Astrocyte (in vitro differentiated cells and primary cell): ENCODE measurements around the gene CLDN17. TPM values are rescaled to one million over a fixed set of nuclear protein-coding genes. Genes with fewer than 3 reads are reported as not detected.

Experiments
- DNase-seq: peaks from one replicate; pipeline ENCODE4 v3.0.0-alpha.2; 2010; ENCODE audit warnings: low read depth
- FAIRE-seq: peaks from 2 replicates; lab custom pipeline; 2011; peaks lifted over from hg19 to GRCh38; lab: Jason Lieb, UNC
- H2AFZ ChIP-seq: 2 replicates; pipeline ENCODE4 v1.6.0; 2012; ENCODE audit warnings: low read depth, low read length, inconsistent platforms
- H3K27ac ChIP-seq: 2 replicates; pipeline ENCODE4 v1.5.1; 2011; ENCODE audit warnings: low read depth, low read length, inconsistent platforms
- H3K27me3 ChIP-seq: 2 replicates; pipeline ENCODE4 v1.6.0; 2011; ENCODE audit warnings: low read length, inconsistent platforms; ENCODE audit not compliant: insufficient read depth
- H3K36me3 ChIP-seq: 2 replicates; pipeline ENCODE4 v1.5.1; 2011; ENCODE audit warnings: low read length, inconsistent platforms; ENCODE audit not compliant: insufficient read depth
- H3K4me1 ChIP-seq: 2 replicates; pipeline ENCODE4 v1.5.1; 2011; ENCODE audit warnings: low read length, inconsistent platforms; ENCODE audit not compliant: insufficient read depth
- H3K4me2 ChIP-seq: 2 replicates; pipeline ENCODE4 v1.6.0; 2012; ENCODE audit warnings: low read length, inconsistent platforms
- H3K4me3 ChIP-seq: 2 replicates; pipeline ENCODE4 v1.5.1; 2011; ENCODE audit warnings: low read depth, mild to moderate bottlenecking, low read length, inconsistent platforms; ENCODE audit not compliant: insufficient read depth
- H3K79me2 ChIP-seq: 2 replicates; pipeline ENCODE4 v1.6.0; 2012; ENCODE audit warnings: mild to moderate bottlenecking, low read length, inconsistent platforms; ENCODE audit not compliant: insufficient read depth
- H3K9ac ChIP-seq: 2 replicates; pipeline ENCODE4 v1.6.0; 2012; ENCODE audit warnings: mild to moderate bottlenecking, low read length, inconsistent platforms
- H3K9me3 ChIP-seq: 2 replicates; pipeline ENCODE4 v1.5.1; 2012; ENCODE audit warnings: low read depth, mild to moderate bottlenecking, low read length, inconsistent platforms; ENCODE audit not compliant: insufficient read depth
- H4K20me1 ChIP-seq: 2 replicates; pipeline ENCODE4 v1.6.0; 2012; ENCODE audit warnings: low read length, inconsistent platforms; ENCODE audit not compliant: insufficient read depth
- H3K27ac Mint-ChIP-seq: one replicate; pipeline ENCODE4 v1.8.0; 2021; ENCODE audit warnings: mild to moderate bottlenecking, mixed read lengths; ENCODE audit not compliant: unreplicated experiment
- H3K27me3 Mint-ChIP-seq: one replicate; pipeline ENCODE4 v1.8.0; 2021; ENCODE audit warnings: low read depth, mixed read lengths; ENCODE audit not compliant: unreplicated experiment
- H3K36me3 Mint-ChIP-seq: one replicate; pipeline ENCODE4 v1.8.0; 2021; ENCODE audit warnings: low read depth, mixed read lengths; ENCODE audit not compliant: unreplicated experiment
- H3K4me1 Mint-ChIP-seq: one replicate; pipeline ENCODE4 v1.8.0; 2021; ENCODE audit warnings: low read depth, mixed read lengths; ENCODE audit not compliant: unreplicated experiment
- H3K4me3 Mint-ChIP-seq: one replicate; pipeline ENCODE4 v1.8.0; 2021; ENCODE audit warnings: mild to moderate bottlenecking, moderate library complexity, mixed read lengths; ENCODE audit not compliant: unreplicated experiment
- H3K9me3 Mint-ChIP-seq: one replicate; pipeline ENCODE4 v1.8.0; 2021; ENCODE audit warnings: mild to moderate bottlenecking, mixed read lengths; ENCODE audit not compliant: unreplicated experiment
- EZH2 ChIP-seq: IDR thresholded peaks from 2 replicates; pipeline ENCODE4 v1.6.1; 2012; ENCODE audit warnings: mild to moderate bottlenecking, low read length, inconsistent platforms; ENCODE audit not compliant: insufficient read depth
- total RNA-seq: library from RNA; stranded (reverse); gene quantifications from 2 replicates; pipeline ENCODE4 v1.2.1, GENCODE V29; 2021
- TF ChIP-seq, protein P1 (sequence below): IDR thresholded peaks from 2 replicates; pipeline ENCODE4 v1.5.1; 2011; ENCODE audit warnings: low read depth, mild to moderate bottlenecking, inconsistent platforms, low read length, moderate library complexity; ENCODE audit not compliant: insufficient read depth

CLDN17 gene
- total RNA-seq, 1 donor from 2014 or later, result not detected

DNA sequence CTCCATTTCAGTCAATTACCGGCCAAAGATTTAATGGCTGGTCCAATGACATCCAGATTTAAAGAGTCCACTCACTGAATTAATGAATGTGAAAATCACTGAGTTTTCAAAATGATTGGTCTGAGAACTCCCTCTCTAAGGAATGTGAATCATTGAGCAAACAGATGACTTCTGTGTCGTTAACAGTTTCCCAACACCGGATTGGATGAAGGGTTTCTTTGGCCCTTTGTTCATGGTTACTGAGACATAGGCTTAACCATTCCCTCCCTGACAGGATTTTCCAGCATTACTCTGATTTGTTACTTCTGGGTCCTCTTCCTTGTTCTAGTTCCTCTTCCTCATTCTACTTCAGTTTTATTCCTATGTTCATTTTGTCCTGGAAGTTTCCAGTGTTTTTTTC, 1.5 kb upstream of the CLDN17 start:
- Histone ChIP-seq H3K9me3 (no peaks in the 10 kb centered on the region), H3K4me2 (no peak overlapping the region), H2AFZ (no peak overlapping the region), H3K9ac (no peak overlapping the region), H3K27ac (no peak overlapping the region), H3K4me3 (no peak overlapping the region), H3K27me3 (no peaks in the 10 kb centered on the region), H3K36me3 (no peaks in the 10 kb centered on the region), H3K79me2 (no peaks in the 10 kb centered on the region), H4K20me1 (no peaks in the 10 kb centered on the region), H3K4me1 (no peaks in the 10 kb centered on the region)
- no peaks in the 10 kb centered on the region for H3K4me1 Mint-ChIP-seq
- no peak overlapping the region for H3K4me3 Mint-ChIP-seq
- no peaks in the 10 kb centered on the region for H3K27me3 Mint-ChIP-seq
- no peaks in the 10 kb centered on the region for H3K36me3 Mint-ChIP-seq
- no peaks in the 10 kb centered on the region for H3K9me3 Mint-ChIP-seq
- FAIRE-seq (no peak), DNase-seq (no peak)
- TF ChIP-seq, protein P1, sequence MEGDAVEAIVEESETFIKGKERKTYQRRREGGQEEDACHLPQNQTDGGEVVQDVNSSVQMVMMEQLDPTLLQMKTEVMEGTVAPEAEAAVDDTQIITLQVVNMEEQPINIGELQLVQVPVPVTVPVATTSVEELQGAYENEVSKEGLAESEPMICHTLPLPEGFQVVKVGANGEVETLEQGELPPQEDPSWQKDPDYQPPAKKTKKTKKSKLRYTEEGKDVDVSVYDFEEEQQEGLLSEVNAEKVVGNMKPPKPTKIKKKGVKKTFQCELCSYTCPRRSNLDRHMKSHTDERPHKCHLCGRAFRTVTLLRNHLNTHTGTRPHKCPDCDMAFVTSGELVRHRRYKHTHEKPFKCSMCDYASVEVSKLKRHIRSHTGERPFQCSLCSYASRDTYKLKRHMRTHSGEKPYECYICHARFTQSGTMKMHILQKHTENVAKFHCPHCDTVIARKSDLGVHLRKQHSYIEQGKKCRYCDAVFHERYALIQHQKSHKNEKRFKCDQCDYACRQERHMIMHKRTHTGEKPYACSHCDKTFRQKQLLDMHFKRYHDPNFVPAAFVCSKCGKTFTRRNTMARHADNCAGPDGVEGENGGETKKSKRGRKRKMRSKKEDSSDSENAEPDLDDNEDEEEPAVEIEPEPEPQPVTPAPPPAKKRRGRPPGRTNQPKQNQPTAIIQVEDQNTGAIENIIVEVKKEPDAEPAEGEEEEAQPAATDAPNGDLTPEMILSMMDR, result no peak
- no peak for TF ChIP-seq EZH2
- no peak overlapping the region for H3K27ac Mint-ChIP-seq

DNA sequence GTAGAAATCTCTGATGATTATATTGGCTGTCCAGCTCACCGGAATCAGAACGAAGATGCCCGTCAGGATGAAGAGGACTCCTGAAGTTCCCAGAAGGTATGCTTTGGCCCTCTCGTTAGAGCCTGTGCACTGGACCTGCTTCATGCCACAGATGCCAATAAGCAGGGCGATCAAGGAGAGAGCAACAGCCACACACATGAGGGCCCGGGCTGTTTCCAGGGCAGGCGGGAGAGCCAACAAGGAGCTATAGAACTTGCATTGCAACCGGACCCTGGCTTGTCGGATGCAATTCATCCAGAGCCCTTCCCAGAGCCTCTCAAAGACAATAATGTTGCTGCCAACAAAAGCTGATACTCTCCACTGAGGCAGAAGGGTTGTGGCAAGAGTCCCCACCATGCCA, 434 bp downstream of the CLDN17 start:
- no peaks in the 10 kb centered on the region for H3K9me3 ChIP-seq
- no peaks in the 10 kb centered on the region for H4K20me1 ChIP-seq
- no peaks in the 10 kb centered on the region for H3K9me3 Mint-ChIP-seq
- DNase-seq (no peak), FAIRE-seq (no peak)
- H3K36me3 ChIP-seq, result no peaks in the 10 kb centered on the region
- no peak overlapping the region for H3K4me3 Mint-ChIP-seq
- H3K4me1 ChIP-seq, result no peaks in the 10 kb centered on the region
- no peak for TF ChIP-seq EZH2
- TF ChIP-seq, protein P1, result no peak
- no peaks in the 10 kb centered on the region for H3K79me2 ChIP-seq
- no peaks in the 10 kb centered on the region for H3K4me1 Mint-ChIP-seq
- H3K27me3 ChIP-seq, result no peaks in the 10 kb centered on the region
- H3K36me3 Mint-ChIP-seq, result no peaks in the 10 kb centered on the region
- H3K4me2 ChIP-seq, result no peak overlapping the region
- H3K4me3 ChIP-seq, result no peak overlapping the region
- no peak overlapping the region for H3K27ac ChIP-seq
- no peak overlapping the region for H2AFZ ChIP-seq
- no peaks in the 10 kb centered on the region for H3K27me3 Mint-ChIP-seq
- no peak overlapping the region for H3K9ac ChIP-seq
- no peak overlapping the region for H3K27ac Mint-ChIP-seq

DNA sequence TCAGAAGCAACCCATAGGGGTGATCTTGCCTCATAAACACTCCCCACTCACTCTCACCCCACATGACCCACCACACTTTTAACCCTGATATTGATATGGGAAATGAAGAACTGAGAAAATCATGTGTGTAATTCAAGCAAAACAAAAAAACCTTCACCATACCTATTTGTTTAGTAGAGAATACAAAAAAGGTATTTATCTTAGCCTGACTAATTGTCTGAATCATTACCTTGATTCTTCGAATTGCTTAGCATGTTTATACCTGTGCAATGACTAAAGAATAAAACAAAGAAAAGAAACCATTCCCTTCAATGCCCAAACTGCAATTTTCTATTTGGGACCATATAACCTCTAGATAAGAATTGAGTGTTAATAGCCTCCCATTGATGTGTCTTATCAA, 1.8 kb downstream of the CLDN17 start:
- Histone ChIP-seq H2AFZ (no peak overlapping the region), H3K9me3 (no peaks in the 10 kb centered on the region), H3K79me2 (no peaks in the 10 kb centered on the region), H3K4me3 (no peak overlapping the region), H4K20me1 (no peaks in the 10 kb centered on the region), H3K27me3 (no peaks in the 10 kb centered on the region), H3K4me1 (no peaks in the 10 kb centered on the region), H3K4me2 (no peak overlapping the region), H3K9ac (no peak overlapping the region), H3K36me3 (no peaks in the 10 kb centered on the region), H3K27ac (no peak overlapping the region)
- no peak for TF ChIP-seq EZH2
- TF ChIP-seq, protein P1, result no peak
- Mint-ChIP-seq H3K27me3 (no peaks in the 10 kb centered on the region), H3K9me3 (no peaks in the 10 kb centered on the region), H3K36me3 (no peaks in the 10 kb centered on the region), H3K4me1 (no peaks in the 10 kb centered on the region), H3K4me3 (no peak overlapping the region), H3K27ac (no peak overlapping the region)
- FAIRE-seq (no peak), DNase-seq (no peak)
